Measurements from ENCODE around the gene CLCN7.
"Not testable (repeated sequence)": the region's sequence is repeated elsewhere in the genome, so short reads cannot be mapped to it uniquely, and the experiment has no call there.

CLCN7 gene

DNA sequence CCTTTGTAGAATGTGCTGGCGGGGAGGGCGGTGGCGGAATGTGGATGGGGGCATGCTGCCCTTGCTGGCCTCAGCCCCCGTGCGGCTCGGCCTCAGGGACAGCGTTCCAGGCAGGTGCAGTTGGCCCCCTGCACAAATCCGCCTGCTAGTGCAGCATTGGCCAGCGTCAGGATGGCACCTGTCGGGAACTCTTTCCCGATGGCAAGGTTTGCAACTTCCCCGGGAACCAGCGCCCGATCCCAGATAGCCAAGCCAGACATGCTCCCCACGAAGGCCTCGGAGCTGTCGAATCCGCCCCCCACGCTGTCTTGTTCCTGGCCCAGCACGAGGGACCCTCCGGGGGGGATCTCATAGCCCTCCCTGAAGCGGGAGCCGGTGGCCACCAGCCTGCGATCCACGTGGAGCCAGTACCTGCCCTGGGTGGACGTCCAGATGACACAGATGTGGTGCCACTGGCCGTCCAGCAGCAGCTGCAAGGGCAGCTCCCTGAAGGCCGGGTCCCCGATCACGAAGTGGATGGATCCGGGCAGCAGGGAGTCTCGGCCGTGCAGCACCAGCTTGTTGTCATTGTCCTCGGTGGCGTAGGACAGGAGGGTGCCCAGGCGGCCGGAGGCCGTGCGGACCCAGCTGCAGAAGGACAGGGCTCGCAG, 11.1 kb upstream of the CLCN7 start:
- no peak for DNase-seq

DNA sequence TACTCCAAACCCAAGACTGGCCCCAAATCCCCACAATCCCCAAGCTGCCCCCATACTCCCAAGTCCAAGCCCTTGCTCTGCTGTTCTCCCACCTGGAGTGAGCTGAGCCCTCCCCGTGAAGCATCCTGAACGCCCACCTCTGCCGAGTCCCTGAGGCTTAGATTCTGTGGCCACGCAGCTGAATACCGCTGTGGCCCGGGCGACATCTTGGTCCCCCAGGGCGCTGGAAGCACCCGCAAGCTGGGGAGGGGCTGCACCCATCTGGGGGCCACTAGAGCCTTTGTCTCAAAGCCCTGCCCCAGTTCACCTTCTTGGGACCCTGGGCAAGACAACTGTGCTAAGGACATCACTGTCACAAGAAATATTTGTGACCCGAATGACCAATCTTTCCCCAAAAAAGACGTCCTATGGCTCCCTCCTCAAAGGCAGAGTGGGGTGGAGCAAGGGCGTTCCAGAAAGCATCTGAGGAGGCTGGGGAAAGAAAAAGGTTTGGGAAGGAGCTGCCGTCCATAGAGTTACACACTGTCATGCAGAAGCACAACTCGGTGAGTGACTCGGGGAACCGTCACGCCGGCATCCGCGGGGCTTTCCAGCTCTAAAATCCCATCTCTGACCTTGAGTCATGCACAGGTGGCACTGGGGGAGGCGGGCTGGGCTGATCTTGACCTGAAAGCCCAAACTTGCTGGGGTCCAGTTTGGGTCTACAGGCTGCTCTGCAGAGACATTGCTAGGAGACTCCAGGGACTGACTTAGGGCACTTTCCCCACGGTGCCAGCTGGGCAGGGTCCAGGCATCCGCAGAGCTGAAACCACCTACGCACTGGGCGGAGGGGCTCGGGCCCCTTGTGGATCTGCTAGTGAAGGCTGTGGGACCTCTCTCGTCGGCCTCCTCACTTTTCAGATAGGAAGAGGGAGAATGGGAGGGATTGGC, 7.3 kb upstream of the CLCN7 start:
- DNase-seq = no peak

DNA sequence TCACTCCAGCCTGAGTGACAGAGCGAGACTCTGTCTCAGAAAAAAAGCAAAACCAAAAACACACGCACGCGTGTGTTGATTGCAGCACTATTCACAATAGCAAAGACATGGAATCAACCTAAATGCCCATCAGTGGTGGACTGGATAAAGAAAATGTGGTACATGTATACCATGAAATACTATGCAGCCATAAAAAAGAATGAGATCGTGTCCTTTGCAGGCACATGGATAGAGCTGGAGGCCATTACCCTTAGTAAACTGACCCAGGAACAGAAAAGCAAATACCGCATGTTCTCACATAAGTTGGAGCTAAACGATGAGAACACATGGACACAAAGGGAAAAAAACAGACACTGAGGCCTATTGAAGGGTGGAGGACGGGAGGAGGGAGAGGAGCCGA, 4.1 kb upstream of the CLCN7 start:
- not testable (repeated sequence) for DNase-seq

DNA sequence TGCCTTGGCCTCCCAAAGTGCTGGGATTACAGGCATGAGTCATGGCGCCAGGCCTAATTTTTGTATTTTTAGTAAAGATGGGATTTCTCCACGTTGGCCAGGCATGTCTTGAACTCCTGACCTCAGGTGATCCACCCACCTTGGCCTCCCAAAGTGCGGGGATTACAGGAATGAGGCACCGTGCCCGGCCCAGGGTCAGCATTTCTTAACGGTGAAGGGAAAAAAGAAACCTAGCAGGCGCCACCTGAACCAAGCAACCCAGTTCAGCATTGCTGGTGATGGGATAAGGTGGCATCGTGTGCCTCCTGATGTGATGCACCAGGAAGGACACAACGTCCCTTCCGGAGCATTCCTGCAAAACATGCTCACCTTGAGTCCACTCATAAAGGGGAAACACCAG, 2.2 kb upstream of the CLCN7 start:
- no peak for DNase-seq

DNA sequence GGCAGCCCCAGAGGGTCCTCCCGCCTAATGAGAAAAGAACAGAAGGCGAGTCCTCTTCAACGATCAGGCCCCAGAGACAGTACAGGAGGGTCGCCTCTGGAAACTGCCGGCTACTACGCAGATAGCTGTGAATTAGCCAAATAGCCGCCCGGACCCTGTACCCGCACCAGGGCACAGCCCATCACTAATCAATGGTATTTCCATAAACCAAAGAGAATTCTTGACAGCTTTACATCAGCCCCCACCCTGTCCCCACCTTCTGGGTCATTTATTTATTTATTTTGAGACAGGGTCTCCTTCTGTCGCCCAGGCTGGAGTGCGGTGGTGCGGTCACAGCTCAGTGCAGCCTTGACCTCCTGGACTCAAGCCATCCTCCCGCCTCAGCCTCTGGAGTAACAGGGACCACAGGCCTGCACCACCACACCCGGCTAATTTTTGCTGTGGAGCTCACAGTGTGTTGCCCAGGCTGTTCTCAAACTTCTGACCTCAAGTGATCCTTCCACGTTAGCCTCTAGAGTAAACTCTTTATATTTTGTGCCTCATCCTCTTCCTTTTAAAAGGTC, 805 bp upstream of the CLCN7 start:
- DNase-seq = no peak

DNA sequence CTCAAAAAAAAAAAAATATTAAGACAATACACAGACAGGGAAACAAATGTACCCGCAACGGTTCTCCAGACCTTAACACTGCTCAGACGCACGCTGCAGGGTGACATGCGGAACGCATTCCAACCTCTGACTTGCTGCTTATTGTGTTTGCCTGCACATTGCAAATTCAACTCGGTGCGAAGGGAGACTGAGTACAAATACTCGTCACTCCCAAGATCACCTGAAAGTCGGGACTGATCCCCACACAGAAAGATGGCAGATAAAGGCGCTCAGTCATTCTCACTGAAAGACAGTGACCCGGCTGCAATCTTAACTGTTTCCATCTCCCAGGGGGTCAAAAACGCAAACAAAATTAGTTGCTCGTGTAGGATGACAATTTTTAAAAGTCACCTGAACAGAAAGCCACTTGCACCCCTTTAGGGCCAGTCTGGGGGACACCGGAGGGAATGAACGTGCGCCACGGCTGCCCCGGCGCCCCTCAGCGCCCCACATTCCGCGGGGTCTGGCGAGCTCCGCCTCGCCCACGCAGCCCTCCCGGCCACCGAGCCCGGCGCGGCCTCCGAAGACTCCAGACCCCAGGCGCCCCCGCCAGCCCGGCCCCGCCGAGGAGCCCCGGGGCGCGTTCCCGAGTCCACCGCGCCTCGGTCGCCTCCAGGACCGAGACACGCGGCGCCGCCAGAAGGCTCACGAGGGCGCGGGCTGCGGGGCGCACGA, 589 bp downstream of the CLCN7 start:
- no peak for DNase-seq

DNA sequence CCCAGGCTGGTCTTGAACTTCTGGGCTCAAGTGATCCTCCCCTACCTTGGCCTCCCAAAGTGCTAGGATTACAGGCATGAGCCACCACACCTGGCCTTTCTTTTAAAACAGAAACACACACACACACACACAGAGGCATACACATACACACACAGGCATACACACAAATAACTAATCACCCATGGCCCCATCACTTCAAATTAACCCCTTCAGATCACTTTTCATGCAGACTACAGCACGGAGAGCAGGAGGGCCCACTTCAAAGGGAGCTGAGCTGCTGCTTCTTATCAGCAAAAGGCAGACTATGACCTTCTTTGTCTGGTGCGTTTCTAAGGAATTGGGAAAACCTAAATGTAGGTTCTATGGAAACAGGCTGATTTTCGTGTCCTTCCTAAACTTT, 1.9 kb downstream of the CLCN7 start:
- no peak for DNase-seq

DNA sequence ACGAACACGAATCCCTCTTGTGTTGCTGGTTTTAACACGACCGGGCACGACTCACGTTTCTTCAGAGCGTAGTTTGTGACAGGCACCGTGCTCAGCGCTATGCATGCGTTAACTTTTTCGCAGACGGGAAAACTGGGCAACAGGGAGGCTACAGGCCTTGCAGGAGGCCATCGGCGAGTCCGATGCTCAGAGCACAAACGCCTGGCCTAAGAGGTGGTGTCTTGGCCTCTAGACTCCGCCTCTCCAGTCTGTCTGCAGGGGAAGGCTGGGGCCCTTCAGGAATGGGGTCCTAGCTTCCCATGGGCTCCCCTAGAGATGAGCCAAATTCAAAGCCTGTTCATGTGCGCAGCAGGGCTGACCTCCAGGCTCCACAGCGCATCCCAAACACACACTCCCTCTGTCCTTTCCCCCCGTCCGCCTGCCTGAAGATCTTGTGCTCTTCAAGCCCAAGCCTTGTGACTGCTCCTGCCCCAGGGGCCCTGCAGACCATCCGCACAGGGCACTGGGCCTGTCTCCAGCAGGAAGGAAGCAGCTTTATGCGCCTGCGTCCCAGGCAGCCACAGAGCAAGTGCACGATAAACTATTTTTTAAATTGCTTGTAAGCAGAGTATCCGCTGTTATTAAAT, 3.1 kb downstream of the CLCN7 start:
- DNase-seq = no peak

DNA sequence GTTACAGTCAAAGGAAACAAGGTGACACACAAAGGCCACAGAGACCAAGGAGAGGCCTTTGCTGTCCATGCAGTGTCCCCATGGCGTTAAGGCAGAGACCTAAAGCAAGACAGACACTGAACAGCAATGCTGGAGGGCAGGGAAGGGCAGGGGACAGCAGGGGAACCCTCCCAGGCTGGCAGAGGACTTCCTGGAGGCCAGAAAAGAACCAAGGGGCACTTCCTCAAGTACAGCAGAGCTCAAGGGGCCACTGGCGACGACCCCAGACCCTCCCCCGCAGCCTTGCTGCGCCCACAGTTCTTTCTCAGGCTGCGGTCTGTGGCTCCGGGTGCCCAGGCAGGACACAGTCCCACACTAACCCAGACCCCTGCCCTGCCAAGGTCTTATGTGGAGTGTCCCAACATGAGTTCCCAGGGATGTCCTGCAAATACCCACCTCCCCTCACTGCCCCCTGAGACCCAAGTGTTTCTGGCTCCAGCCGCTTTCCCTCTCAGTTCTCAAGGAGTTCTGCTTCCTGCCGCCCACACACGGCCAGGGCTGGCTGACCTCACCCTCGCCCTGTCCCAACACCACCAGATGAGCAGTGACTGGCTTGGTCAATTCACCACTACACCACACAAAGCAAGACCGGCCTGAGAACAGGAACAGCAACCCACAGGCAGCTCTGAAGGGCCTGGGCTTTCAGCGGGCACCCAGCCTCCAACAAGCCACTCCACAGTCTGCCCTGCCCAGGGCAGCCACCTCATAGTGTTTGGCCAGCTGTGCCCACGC, 4.2 kb downstream of the CLCN7 start:
- DNase-seq = no peak

DNA sequence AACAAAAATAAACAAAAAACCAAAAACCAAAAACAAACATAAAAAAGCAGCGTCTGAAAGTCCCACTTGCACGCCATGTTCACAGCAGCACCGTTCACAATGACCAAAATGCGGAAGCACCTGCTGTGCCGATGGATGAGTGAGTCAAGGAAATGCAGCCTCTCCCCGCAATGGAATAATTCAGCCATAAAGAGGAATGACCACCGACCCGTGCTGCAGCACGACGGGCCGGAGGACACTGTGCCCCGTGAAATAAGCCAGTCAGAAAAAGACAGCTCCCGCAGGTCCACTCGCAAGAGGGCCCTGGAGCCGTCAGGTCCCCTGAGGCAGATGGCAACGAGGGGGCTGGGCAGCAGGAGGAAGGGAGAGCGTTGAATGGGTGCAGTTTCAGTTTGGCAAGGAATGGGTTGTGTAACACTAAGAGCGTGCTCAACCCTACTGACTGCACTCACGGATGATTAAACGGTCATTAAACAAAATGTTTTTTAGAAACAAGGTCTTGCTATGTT, 5.1 kb downstream of the CLCN7 start:
- DNase-seq = no peak

DNA sequence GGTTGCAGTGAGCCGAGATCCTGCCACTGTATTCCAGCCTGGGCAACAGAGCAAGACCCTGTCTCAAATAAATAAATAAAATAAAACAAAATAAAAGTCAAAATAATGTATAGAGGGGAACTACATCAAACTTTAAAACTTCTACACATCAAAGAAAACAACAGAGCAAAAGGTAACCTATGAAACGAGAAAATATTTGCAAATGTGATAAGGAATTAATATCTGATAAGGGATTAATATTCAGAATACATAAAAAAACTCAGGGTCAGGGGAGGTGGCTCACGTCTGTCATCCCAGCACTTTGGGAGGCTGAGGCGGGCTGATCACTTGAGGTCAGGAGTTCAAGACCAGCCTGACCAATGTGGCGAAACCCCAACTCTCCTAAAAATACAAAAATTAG, 5.7 kb downstream of the CLCN7 start:
- not testable (repeated sequence) for DNase-seq

DNA sequence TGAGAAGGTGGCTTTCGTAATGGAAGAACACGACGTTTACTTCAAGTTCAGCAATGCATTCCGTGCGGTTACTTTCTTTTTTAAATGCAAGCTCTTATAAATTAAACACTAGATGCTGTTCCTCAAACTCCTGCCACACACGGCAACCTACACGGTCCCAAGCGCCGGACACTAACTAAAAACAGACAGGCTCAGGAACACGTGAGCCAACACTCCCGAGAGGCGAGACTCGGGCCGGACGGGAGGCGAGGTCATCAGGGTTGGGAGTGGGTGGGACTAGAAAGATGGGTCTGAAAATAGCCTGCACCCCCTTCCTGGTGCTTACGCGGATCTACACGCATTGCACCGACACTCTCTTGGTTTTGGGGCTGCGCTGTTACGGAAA, 6.4 kb downstream of the CLCN7 start:
- no peak for DNase-seq

DNA sequence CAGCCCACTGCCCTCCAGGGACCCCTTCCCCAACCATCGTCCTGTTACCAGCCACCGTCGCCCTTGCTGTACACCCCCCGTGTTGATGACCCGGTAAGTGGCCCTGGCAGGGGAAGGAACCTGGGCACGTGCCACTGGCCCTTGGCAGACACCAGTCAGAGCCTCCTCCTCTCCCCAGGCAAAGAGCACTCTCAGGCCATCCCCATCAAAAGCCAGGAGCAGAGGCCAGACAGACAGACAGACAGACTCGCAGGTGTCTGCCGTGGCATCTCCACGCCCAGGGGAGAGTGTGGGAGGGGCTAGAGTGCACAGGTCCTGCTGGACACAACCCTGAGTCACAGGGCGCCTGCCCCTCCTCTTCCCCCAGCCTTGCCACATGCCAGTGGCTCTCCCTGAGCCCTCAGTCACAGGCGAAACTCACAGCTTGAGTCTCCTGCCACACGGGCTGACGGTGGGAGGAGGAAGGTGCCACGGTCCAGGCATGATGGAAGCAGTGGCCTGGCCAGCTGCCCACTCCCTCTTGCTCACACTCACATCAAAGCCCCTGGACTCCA, 7.8 kb downstream of the CLCN7 start:
- no peak for DNase-seq

DNA sequence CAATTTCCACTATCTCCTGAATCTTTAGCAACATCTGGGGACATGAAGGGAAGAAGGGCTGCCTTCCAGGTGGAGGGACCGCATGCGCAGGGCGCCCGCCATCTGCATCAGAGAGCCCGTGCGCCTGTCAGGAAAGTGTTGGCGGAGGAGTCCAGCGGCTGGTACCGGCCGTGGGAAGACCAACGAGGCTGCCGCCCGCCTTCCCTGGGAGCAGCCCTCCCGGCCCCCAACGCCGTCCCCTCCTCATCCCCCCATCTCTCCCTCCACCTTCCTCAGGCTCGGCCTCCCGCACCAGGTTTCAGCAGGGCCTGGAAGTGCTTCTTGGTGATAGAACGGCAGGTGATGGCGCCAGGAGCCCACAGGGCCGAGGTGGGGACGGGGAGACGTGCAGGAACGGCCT, 8.8 kb downstream of the CLCN7 start:
- DNase-seq = no peak

DNA sequence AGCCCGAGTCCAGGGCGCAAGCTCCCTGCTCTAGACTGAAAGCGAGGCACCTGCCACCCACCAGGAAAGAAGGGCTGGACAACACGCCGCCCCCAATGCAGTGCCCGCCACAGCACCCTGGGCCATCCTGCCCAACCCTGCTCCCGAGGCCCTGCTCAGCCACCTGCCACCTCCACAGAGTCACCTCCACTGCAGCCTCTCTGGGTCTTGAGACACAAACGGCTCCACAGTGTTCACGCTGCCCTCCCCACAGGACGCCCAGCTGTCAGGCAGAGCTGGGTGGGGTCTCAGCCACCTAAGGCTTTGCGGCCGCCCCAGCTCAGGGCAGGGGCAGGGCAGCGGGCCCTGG, 9.3 kb downstream of the CLCN7 start:
- no peak for DNase-seq

DNA sequence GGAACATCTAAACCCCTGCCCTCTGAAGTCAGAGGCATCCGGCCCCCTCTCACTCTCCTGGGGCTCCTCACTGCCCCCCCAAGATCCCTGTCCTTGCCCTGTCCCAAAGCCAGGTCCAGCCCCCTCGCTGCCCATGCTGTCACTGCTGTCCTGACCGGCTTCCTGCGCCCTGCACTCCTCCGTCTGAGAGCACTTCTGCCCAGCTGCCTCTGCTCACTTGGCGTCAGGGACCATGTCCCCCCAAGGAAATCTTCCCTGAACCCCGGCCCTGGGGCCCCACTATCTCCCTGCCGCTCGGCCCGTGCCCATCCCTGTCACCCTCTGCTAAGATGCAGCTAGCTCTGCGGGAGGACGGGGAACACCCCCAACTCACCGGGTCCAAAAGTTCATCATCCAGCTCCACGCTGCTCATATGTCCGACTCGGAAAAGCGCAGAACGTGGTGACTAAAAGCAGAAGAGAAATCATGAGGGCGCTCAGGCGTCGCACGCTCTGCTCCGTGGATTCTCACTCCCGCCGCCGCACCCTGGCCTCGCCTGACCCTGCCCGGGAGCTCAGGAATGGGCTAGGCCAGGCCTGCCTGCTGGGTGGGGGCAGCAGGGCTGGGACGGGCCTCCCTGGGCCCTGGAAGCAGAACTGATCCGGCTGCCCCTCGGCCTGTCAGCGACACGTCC, 9.8 kb downstream of the CLCN7 start:
- no peak for DNase-seq

DNA sequence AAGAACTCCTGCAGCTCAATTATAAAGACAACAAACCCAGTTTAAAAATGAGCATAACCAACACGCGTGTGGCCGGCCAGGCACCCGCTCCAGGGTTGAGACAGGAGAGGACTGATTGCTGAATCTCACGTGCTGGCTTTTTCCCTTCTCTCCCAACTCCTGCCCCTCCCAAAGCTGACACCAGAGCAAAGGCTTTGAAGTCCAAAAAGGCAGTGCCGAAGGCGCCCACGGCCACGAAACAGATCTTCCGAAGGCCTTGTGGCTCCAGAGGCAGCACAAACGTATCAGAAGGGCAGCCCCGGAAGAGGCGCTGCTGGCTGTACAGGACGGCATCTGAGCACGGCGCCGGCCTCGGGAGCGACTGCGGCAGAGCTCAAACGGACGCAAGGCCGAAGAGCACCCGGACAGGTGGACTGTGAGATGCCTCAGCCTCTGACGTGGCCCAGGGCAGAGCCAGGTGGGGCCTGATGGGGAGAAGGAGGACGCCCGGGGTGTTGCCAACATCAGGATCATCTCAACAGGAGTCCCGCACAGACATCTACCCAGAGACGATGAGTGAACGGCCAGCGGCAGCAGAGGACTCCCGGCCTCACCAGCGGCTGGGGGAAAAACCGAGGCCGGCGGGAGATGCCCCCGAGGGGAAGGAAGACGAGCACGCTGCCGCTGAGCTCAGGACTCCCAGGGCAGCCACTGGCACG, 10.5 kb downstream of the CLCN7 start:
- DNase-seq = no peak

DNA sequence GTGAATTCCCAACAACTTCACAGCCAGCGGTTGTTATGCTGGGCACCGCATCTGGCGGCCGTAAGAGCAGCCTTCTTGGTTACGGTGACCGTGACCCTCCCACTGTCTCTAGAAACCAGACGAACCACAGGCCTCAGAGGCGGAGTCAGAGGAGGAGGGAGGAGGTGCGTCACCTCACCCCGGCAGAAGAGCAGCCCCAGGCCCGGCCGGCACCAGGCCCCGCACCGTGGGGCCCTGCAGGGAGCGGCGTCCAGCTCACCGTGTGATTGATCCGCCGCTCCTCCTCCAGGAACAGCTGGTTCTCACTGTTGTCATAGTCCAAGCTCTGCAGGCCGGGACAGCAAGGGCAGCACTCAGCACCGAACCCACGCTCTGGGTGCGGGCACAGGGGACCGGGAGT, 13.7 kb downstream of the CLCN7 start:
- DNase-seq = no peak

DNA sequence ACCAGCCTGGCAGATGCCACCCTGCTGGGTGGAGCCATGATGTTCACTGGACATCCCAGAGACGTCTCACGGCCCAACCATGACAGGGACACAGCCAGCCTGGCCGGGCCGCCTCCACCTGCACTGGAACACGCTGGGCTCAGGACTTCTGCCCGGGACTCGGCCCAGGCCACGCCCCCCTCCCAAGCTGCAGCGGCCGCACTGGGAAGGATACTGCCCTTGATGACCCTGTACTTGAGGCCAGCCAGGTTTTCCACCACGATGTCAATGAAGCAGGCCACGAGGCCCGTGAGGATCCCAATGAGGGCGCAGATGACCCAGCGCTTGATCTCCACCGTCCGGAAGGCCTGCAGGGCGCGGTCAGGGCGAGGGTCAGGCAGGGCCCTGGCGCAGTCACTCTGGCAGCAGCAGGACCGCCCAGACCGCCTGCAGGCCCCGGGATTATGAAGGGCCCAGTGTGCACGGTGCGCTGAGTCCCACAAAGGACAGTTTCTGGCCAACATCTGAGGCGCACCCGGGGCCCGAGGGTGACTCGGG, 14.2 kb downstream of the CLCN7 start:
- DNase-seq = no peak

DNA sequence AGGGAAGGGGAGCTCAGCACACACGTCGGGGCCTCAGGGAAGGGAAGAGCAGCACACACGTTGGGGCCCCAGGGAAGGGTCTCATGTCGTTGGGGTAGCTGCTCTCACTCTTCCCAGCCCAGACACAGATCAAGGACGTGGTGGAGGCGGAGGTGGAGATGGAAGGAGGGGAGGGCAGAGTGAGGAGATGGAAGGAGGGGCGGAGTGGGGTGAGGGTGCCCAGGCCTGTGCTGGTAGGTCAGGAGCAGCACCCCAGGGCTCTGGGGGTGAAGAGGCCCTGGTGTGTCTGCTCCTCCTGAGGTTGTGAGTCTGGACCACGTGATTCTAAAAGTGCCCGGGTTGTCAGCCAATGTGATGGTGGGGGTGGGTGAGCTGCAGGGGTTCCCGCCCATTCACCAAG, 14.9 kb downstream of the CLCN7 start:
- no peak for DNase-seq
